ENCODE data around the gene NEXMIF.
"Not testable (repeated sequence)": the region's sequence is repeated elsewhere in the genome, so short reads cannot be mapped to it uniquely, and the experiment has no call there.

Gene NEXMIF

DNA sequence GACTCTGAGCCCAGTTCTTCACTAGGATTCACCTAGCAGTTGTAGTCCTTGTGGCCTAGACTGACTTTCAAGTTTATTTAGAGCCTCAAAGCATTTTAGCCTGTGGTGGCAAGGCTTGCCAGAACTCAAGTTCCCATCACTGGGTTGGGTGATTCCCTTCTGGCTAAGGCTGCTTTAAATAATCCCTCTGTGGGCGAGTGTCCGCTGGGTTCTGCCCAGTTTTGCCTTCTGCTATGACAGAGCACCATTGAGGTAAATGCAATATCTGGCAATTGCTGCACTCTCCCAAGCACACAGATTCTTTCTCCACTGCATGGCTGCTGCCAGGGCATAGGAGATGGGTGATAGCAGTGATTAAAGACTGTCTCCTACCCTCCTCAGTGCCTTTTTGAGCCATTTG, 220.0 kb downstream of the NEXMIF start:
- TF ChIP-seq, protein P1, sequence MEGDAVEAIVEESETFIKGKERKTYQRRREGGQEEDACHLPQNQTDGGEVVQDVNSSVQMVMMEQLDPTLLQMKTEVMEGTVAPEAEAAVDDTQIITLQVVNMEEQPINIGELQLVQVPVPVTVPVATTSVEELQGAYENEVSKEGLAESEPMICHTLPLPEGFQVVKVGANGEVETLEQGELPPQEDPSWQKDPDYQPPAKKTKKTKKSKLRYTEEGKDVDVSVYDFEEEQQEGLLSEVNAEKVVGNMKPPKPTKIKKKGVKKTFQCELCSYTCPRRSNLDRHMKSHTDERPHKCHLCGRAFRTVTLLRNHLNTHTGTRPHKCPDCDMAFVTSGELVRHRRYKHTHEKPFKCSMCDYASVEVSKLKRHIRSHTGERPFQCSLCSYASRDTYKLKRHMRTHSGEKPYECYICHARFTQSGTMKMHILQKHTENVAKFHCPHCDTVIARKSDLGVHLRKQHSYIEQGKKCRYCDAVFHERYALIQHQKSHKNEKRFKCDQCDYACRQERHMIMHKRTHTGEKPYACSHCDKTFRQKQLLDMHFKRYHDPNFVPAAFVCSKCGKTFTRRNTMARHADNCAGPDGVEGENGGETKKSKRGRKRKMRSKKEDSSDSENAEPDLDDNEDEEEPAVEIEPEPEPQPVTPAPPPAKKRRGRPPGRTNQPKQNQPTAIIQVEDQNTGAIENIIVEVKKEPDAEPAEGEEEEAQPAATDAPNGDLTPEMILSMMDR (IDR thresholded peaks at IDR 0.05; ENCODE audit: control insufficient read depth, extremely low read depth, insufficient read depth), result no peak
- H3K4me3 ChIP-seq (ENCODE audit: low read depth, low read length), result no peak overlapping the region
- DNase-seq (ENCODE audit: low read depth), result no peak

DNA sequence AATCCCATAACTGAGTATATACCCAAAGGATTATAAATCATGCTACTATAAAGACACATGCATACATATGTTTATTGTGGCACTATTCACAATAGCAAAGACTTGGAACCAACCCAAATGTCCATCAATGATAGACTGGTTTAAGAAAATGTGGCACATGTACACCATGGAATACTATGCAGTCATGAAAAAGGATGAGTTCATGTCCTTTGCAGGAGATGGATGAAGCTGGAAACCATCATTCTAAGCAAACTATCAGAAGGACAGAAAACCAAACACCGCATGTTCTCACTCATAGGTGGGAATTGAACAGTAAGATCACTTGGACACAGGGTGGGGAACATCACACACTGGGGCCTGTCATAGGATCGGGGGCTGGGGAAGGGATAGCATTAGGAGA, 223.9 kb downstream of the NEXMIF start:
- not testable (repeated sequence) for DNase-seq (ENCODE audit: low read depth); H3K4me3 ChIP-seq (ENCODE audit: low read depth, low read length)

DNA sequence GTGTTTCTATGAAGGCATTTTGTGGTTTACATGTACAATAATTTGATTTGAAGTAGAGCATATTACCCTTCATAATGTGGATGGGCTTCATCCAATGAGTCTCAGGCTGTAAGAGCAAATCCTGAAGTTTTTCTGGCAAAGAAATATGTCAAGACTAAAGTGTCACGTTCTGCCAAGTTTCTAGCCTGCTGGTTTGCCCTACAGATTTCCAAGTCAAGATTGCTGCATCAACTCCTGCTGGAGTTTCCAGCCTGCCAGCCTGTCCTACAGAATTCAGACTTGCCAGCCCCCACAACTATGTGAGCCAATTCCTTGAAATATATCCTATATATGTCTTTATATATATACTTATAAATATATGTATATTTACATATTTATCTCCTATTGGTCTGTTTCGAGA, 240.8 kb downstream of the NEXMIF start:
- TF ChIP-seq, protein P1 (IDR thresholded peaks at IDR 0.05; ENCODE audit: control insufficient read depth, extremely low read depth, insufficient read depth), result no peak
- no peak overlapping the region for H3K4me3 ChIP-seq (ENCODE audit: low read depth, low read length)
- no peak for DNase-seq (ENCODE audit: low read depth)

All from LNCaP clone FGC (cell line).